Lung (tissue), 12 donors: ENCODE measurements around the gene PDGFB. TPM values are rescaled to one million over a fixed set of nuclear protein-coding genes. Genes with fewer than 3 reads are reported as not detected.

Source experiments
- ATAC-seq: fragments of 200-7000 bp; cut with Tn5 transposase; one replicate; pipeline ENCODE4 v1.9.1; 2020; ENCODE audit warnings: moderate number of reproducible peaks; ENCODE audit not compliant: insufficient read depth, low FRiP score
- DNase-seq, 3 donors: peaks; one replicate each; pipeline ENCODE4 v3.0.0-alpha.2; 2013 to 2017
- H3K27ac ChIP-seq, 2 donors: one replicate each; pipeline ENCODE4 v1.5.1; 2013; ENCODE audit warnings: mild to moderate bottlenecking in 2 of 2, moderate library complexity in 2 of 2, control low read depth in 1 of 2, inconsistent platforms in 1 of 2, low read depth in 1 of 2, low read length in 1 of 2
- H3K27me3 ChIP-seq, 3 donors: one replicate each; pipeline ENCODE4 v1.5.1; 2013; ENCODE audit warnings: low read length in 2 of 3; ENCODE audit not compliant: control insufficient read depth in 3 of 3, insufficient read depth in 3 of 3
- H3K36me3 ChIP-seq, 4 donors: one replicate each; pipeline ENCODE4 v1.5.1; 2013; ENCODE audit warnings: low read length in 4 of 4, mild to moderate bottlenecking in 1 of 4, moderate library complexity in 1 of 4; ENCODE audit not compliant: control insufficient read depth in 4 of 4, insufficient read depth in 4 of 4
- H3K4me1 ChIP-seq, 5 donors: one replicate each; pipeline ENCODE4 v1.5.1; 2013; ENCODE audit warnings: low read length in 5 of 5, mild to moderate bottlenecking in 2 of 5, moderate library complexity in 1 of 5; ENCODE audit not compliant: control insufficient read depth in 5 of 5, insufficient read depth in 5 of 5
- H3K4me3 ChIP-seq: one replicate; pipeline ENCODE4 v1.5.1; 2013; ENCODE audit warnings: mild to moderate bottlenecking, control low read depth, moderate library complexity
- H3K9ac ChIP-seq, 2 donors: one replicate each; pipeline ENCODE4 v1.5.1; 2013; ENCODE audit warnings: low read length in 2 of 2, control low read depth in 1 of 2; ENCODE audit not compliant: insufficient read depth in 1 of 2
- H3K9me3 ChIP-seq, 4 donors: one replicate each; pipeline ENCODE4 v1.5.1; 2013; ENCODE audit warnings: low read length in 3 of 4, mild to moderate bottlenecking in 1 of 4, moderate library complexity in 1 of 4; ENCODE audit not compliant: control insufficient read depth in 4 of 4, insufficient read depth in 3 of 4
- WGBS, 2 donors: extraction: QIAGEN DNeasy Blood & Tissue Kit; methylation state at CpG; one replicate each; pipeline ENCODE4 v1.1.7; 2013; 5-methylcytosine and 5-hydroxymethylcytosine counted together
- polyA plus RNA-seq, 2 donors: library from polyadenylated mRNA; stranded (reverse); fragments of 200-250 nt; gene quantifications; one replicate each; pipeline ENCODE4 v1.2.1, GENCODE V29; 2013
- total RNA-seq, 2 donors: library from RNA; depleted of rRNA in 1 of 2; stranded (reverse); fragments of >200 nt in 1 of 2; gene quantifications; one replicate each; pipeline ENCODE4 v1.2.1, GENCODE V29; 2014 to 2021
- TF ChIP-seq, protein P1 (sequence below): IDR thresholded peaks from 2 replicates; pipeline ENCODE4 v1.5.1; 2012; ENCODE audit warnings: mild to moderate bottlenecking; ENCODE audit errors: control extremely low read depth, extremely low read depth
- donor health status: control.
- donor health status: control.
- donor health status: Bipolar disorder and iron deficiency.
- donor health status: healthy.
- donor health status: DM: yes; HTN: yes; CAD: no.

Gene PDGFB
- total and polyA plus RNA-seq, 4 donors: 9.8 to 56.7 (median 29.5) TPM

DNA sequence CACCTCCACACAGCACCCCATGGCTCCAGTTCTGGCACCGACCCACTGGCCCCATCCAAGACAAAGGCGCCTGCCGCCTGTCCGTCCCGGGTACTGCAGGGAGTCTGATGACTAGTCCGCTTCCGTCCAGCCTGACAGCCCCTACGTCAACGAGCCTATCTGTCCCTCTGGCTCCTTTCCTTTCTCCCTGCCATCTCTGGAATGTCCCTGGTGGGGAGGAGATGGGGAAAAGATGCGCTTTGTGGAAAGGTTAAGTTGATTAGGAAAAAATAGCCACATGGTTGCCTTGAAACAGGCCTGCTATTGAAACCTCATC, 10.4 kb downstream of the PDGFB start:
- Histone ChIP-seq H3K27ac (peak overlapping the region; percentile 69 to 79), H3K27me3 (no peaks in the 10 kb centered on the region), H3K4me1 (peaks cover 3 to 55% (median 35%) of the 10 kb centered on the region in 5 donors), H3K4me3 (no peak overlapping the region), H3K9ac (no peak overlapping the region), H3K36me3 (peaks cover 0 to 12% (median 0%) of the 10 kb centered on the region in 4 donors), H3K9me3 (no peaks in the 10 kb centered on the region)
- peak; percentile 60 to 68 (median 62) for DNase-seq
- TF ChIP-seq, protein P1, sequence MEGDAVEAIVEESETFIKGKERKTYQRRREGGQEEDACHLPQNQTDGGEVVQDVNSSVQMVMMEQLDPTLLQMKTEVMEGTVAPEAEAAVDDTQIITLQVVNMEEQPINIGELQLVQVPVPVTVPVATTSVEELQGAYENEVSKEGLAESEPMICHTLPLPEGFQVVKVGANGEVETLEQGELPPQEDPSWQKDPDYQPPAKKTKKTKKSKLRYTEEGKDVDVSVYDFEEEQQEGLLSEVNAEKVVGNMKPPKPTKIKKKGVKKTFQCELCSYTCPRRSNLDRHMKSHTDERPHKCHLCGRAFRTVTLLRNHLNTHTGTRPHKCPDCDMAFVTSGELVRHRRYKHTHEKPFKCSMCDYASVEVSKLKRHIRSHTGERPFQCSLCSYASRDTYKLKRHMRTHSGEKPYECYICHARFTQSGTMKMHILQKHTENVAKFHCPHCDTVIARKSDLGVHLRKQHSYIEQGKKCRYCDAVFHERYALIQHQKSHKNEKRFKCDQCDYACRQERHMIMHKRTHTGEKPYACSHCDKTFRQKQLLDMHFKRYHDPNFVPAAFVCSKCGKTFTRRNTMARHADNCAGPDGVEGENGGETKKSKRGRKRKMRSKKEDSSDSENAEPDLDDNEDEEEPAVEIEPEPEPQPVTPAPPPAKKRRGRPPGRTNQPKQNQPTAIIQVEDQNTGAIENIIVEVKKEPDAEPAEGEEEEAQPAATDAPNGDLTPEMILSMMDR: no peak
- ATAC-seq: no peak
- 24 to 48% methylated on average over 10 of the region's 10 CpGs for WGBS, 2 donors

DNA sequence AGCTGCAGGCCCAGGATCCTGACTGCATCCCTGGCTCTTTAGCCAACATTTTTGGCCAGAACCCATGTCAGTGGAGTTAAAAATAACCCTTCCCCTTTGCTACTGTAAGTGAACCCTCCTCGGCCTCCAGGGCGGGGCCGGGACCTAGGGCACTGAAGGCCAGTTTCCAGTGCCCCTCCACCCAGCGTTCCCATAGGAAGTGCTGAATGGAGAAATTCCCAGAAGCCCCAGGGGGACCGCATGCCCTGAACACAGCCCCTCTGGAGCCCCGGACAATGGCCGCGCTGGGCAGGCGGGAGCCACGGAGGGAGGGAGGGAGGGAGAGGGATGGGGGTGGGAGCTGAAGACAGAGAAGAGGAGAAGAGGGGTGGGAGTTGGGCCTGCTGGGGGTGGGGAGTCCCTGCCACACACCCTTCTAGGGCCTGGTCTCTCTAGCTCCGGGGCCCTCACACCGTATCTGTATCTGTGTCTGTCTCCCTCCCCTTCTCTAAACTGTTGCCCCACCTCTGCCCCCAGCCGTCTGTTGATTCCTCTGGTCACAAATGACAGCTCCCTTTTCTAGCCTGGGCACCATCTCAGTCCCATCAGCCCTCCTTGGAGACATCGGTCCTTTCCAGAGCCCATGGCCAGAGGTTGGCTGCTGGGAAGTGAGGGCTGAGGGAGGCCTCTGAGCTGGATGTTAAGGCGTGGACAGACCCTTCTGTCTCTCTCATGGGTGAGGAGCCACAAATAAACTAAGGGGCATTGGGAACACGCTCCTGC, 10.9 kb downstream of the PDGFB start:
- WGBS, 2 donors: 21 to 42% methylated on average over 12 to 16 of the region's 16 CpGs
- TF ChIP-seq, protein P1: no peak
- DNase-seq (peak in 1 of 3 donors; percentile 51), ATAC-seq (no peak)
- peaks cover 0 to 13% (median 0%) of the 10 kb centered on the region in 4 donors for H3K36me3 ChIP-seq
- H3K9me3 ChIP-seq: no peaks in the 10 kb centered on the region
- no peak overlapping the region for H3K4me3 ChIP-seq
- H3K27ac ChIP-seq: peak overlapping the region; percentile 69 to 79
- no peak overlapping the region for H3K9ac ChIP-seq
- peaks cover 3 to 53% (median 35%) of the 10 kb centered on the region in 5 donors for H3K4me1 ChIP-seq
- no peaks in the 10 kb centered on the region for H3K27me3 ChIP-seq

DNA sequence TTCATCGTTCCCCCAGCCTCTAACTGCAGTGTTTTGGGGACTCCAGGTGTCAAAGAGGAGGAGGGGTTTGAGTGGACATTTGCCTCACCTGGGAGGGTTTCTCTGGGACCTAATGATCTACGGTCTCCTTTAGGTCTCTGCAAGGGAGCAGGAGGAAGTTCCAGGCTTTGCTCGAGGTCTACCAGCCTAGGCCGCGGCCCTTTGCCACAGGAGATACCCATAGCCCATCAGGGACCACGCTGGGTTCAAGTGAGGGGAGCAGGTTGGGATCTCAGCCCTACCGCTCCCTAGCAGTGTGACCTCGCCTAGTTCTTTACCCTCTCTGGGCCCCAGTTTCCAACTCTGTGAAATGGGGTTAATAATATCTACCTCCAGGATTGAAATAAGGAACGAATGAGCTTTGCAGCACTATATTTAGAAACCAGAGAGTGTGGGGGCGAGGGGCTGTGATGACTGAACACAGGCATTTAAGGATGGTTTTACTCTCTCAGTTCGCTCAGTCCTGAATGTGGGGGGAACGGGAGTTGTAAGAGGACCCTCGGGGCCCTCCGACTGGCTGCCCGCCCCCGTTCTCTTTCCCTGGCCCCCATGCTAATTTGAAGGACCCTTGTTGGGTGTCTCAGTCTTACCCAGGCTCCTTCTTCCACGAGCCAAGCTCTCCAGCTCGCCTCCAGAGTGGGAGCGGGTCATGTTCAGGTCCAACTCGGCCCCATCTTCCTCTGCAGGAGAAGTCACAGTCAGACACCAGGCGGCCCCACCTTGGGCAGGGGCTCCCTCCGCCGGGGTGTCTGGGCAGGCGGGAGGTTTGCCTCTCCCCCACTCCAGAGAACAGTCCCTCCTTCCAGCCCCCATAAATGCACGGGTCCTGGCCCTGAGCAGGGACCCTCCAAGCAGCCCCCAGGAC, 11.7 kb downstream of the PDGFB start:
- peaks cover 3 to 52% (median 34%) of the 10 kb centered on the region in 5 donors for H3K4me1 ChIP-seq
- 73 to 79% methylated on average over 25 of the region's 25 CpGs for WGBS, 2 donors
- no peak overlapping the region for H3K9ac ChIP-seq
- no peak overlapping the region for H3K4me3 ChIP-seq
- H3K9me3 ChIP-seq: no peaks in the 10 kb centered on the region
- no peak for ATAC-seq
- H3K27me3 ChIP-seq: no peaks in the 10 kb centered on the region
- no peak for DNase-seq
- H3K27ac ChIP-seq: peak overlapping the region in 1 of 2 donors; percentile 53
- TF ChIP-seq, protein P1: no peak
- peaks cover 0 to 13% (median 0%) of the 10 kb centered on the region in 4 donors for H3K36me3 ChIP-seq
